Measurements from ENCODE around the gene ADGB.

The ADGB gene

GRCh38 chr6:146862508-146862919 is 263.7 kb downstream of the ADGB start:
- no peak for DNase-seq (ENCODE audit: low read depth)

- no peak for DNase-seq (ENCODE audit: low read depth)
Measured at GRCh38 chr6:146864300-146864699, 265.5 kb downstream of the ADGB start.

- DNase-seq (ENCODE audit: low read depth), result no peak
Measured at GRCh38 chr6:146864885-146865284, 266.1 kb downstream of the ADGB start.
